GM19193 (cell line): Measurements from ENCODE around the gene CPLX1.

Experiments used
- POLR2A ChIP-seq: IDR thresholded peaks from 4 replicates; pipeline ENCODE4 v1.6.1; 2011; ENCODE audit not compliant: insufficient read depth, insufficient read length; ENCODE audit errors: extremely low read depth

The CPLX1 gene

GRCh38 chr4:858831-859451, 33.0 kb upstream of the CPLX1 start:
- TF ChIP-seq POLR2A = no peak

GRCh38 chr4:858041-858481, 32.1 kb upstream of the CPLX1 start:
- no peak for TF ChIP-seq POLR2A

GRCh38 chr4:857461-857860, 31.5 kb upstream of the CPLX1 start:
- TF ChIP-seq POLR2A = no peak

GRCh38 chr4:856225-856901, 30.4 kb upstream of the CPLX1 start:
- TF ChIP-seq POLR2A = no peak

- no peak for TF ChIP-seq POLR2A
Measured at GRCh38 chr4:855880-856224, 29.9 kb upstream of the CPLX1 start.

- no peak for TF ChIP-seq POLR2A
Measured at GRCh38 chr4:854356-854755, 28.4 kb upstream of the CPLX1 start.

- no peak for TF ChIP-seq POLR2A
Measured at GRCh38 chr4:853416-853781, 27.5 kb upstream of the CPLX1 start.

- TF ChIP-seq POLR2A = no peak
Measured at GRCh38 chr4:851701-852430, 25.9 kb upstream of the CPLX1 start.

- TF ChIP-seq POLR2A = no peak
Measured at GRCh38 chr4:850323-850945, 24.5 kb upstream of the CPLX1 start.

GRCh38 chr4:849478-850175, 23.7 kb upstream of the CPLX1 start:
- TF ChIP-seq POLR2A = no peak

- TF ChIP-seq POLR2A = no peak
Measured at GRCh38 chr4:848803-849477, 23.0 kb upstream of the CPLX1 start.

- TF ChIP-seq POLR2A = no peak
Measured at GRCh38 chr4:848307-848691, 22.4 kb upstream of the CPLX1 start.

- TF ChIP-seq POLR2A = no peak
Measured at GRCh38 chr4:845836-846251, 19.9 kb upstream of the CPLX1 start.

- TF ChIP-seq POLR2A = no peak
Measured at GRCh38 chr4:845233-845835, 19.4 kb upstream of the CPLX1 start.

- no peak for TF ChIP-seq POLR2A
Measured at GRCh38 chr4:844752-845232, 18.9 kb upstream of the CPLX1 start.
